Astrocyte of the cerebellum (primary cell): ENCODE data around the gene HIGD1B.
"Not testable (repeated sequence)": the region's sequence is repeated elsewhere in the genome, so short reads cannot be mapped to it uniquely, and the experiment has no call there.

Experiments used
- DNase-seq: peaks from one replicate; pipeline ENCODE4 v3.0.0-alpha.2; 2011; ENCODE audit warnings: low read depth
- H3K4me3 ChIP-seq: 2 replicates; pipeline ENCODE4 v1.5.1; 2011; ENCODE audit warnings: mild to moderate bottlenecking, low read depth, low read length, moderate library complexity
- in situ Hi-C: cut with HindIII; loops from 2 replicates; pipeline ENCODE4 v1.10.0; 2017; ENCODE audit warnings: low sequenced_read_pairs
- TF ChIP-seq, protein P1 (sequence below): IDR thresholded peaks from 2 replicates; pipeline ENCODE4 v1.5.1; 2012; ENCODE audit warnings: low read length, low read depth, moderate library complexity, mild to moderate bottlenecking; ENCODE audit errors: missing control alignments

HIGD1B gene

DNA sequence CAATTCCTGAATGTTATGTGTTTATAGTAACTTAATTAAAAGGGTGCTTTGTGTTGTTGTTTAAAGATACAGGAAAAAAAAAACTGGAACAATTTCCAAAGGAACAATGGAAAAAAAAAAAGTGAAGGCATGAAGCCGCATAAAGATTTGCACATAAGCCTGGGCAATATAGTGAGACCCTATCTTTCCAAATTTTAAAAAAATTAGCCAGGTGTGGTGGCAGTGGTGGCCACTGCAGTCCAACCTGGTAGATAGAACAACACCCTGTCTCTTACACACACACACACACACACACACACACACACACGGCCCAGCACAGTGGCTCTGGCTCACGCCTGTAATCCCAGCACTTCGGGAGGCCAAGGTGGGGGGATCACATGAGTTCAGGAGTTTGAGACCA, 39.5 kb upstream of the HIGD1B start:
- TF ChIP-seq, protein P1, sequence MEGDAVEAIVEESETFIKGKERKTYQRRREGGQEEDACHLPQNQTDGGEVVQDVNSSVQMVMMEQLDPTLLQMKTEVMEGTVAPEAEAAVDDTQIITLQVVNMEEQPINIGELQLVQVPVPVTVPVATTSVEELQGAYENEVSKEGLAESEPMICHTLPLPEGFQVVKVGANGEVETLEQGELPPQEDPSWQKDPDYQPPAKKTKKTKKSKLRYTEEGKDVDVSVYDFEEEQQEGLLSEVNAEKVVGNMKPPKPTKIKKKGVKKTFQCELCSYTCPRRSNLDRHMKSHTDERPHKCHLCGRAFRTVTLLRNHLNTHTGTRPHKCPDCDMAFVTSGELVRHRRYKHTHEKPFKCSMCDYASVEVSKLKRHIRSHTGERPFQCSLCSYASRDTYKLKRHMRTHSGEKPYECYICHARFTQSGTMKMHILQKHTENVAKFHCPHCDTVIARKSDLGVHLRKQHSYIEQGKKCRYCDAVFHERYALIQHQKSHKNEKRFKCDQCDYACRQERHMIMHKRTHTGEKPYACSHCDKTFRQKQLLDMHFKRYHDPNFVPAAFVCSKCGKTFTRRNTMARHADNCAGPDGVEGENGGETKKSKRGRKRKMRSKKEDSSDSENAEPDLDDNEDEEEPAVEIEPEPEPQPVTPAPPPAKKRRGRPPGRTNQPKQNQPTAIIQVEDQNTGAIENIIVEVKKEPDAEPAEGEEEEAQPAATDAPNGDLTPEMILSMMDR: no peak
- in situ Hi-C loops: no loop called here
- H3K4me3 ChIP-seq: no peak overlapping the region
- DNase-seq: no peak

DNA sequence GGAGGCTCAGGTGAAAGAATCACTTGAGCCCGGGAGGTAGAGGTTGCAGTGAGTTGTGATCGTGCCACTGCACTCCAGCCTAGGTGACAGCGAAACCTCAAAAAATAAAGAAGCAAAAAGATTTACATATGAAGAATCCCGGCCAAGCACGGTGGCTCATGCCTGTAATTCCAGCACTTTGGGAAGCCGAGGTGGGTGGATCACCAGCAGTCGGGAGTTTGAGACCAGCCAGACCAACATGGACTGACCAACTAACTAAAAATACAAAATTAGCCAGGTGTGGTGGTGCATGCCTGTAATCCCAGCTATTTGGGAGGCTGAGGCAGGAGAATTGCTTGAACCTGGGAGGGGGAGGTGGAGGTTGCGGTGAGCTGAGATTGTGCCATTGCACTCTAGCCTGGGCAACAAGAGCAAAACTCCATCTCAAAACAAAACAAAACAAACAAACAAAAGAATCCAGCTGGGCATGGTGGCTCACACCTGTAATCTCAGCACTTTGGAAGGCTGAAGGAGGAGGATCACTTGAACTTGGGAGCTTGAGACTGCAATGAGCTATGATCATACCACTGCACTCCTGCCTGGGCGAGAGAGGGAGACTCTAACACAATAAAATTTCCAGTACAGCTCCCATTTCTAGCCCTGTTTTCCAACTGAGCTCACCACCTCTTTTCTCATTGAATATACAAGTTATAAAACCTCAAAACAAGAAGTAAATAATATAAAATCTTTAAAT, 38.9 kb upstream of the HIGD1B start:
- DNase-seq, in situ Hi-C loops, H3K4me3 ChIP-seq: not testable (repeated sequence)

DNA sequence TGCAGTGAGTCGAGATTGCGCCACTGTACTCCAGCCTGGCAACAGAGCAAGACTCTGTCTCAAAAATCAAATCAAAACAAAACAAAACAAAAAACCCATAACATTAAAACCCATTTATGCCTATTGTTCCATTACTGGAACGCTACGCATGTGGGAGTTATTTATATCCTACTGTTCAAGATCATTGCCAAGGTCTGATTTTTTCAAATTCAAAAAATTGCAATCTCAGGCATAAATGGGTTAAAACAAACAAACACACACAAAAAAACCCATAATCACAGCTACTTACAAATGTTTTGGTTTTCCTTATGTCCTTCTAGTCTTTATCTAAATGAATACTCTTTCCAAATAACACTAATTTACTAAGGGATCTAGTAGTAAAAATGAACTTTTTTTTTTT, 35.4 kb upstream of the HIGD1B start:
- H3K4me3 ChIP-seq: no peak overlapping the region
- DNase-seq: no peak
- TF ChIP-seq, protein P1: no peak
- in situ Hi-C loops: no loop called here

DNA sequence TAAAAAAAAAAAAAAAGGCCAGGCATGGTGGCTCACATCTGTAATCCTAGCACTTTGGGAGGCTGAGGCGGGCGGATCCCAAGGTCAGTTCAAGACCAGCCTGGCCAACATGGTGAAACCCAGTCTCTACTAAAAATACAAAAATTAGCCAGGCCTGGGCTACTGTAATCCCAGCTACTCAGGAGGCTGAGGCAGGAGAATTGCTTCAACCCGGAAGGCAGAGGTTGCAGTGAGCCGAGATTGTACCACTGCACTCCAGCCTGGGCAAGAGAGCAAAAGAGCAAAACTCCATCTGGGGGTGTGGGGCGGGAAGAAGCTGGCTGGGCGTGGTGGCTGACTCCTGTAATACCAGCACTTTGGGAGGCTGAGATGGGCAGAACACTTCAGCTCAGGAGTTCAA, 29.2 kb upstream of the HIGD1B start:
- H3K4me3 ChIP-seq, in situ Hi-C loops: not testable (repeated sequence)

DNA sequence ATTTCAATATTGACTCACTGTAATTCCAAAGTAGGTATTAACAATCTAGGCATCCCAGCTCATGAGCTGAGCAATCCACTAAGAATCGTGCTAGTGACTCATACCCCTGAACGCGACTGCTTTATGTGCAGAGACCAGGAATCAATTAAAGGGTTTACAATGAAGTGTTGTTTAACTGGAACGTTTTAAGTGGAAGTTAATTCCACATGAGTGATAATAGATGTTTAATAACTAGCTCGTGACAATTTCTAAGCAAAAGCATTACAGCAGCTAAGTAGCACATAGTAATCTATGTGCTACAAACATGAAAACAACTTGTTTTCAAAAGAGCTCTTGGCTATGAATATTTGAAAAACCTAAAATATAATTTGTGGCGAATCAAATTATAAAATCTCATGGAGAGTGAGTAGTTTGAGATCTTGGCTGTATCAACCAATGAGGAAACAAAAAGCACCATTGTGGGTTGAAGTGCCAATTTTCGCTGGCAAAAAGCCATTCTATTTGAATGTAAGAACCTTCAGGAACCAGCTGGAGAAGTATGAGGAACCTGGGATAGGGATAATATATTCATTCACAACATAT, 27.0 kb upstream of the HIGD1B start:
- H3K4me3 ChIP-seq: peak overlapping the region; percentile 6
- in situ Hi-C loops: no loop called here
- DNase-seq: peak; percentile 85
- TF ChIP-seq, protein P1: no peak

More for the DNA sequence above, 29.2 kb upstream of the HIGD1B start:
- DNase-seq: not testable (repeated sequence)

DNA sequence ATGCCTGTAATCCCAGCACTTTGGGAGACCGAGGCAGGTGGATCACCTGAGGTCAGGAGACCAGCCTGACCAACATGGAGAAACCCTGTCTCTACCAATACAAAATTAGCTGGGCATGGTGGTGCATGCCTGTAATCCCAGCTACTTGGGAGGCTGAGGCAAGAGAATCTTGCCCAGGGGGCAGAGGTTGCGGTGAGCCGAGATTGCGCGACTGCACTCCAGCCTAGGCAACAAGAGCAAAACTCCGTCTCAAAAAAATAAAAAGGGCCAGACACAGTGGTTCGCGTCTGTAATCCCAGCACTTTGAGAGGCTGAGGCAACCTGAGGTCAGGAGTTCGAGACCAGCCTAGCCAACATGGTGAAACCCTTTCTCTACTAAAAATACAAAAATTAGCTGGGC, 22.4 kb upstream of the HIGD1B start:
- H3K4me3 ChIP-seq, DNase-seq, in situ Hi-C loops: not testable (repeated sequence)

DNA sequence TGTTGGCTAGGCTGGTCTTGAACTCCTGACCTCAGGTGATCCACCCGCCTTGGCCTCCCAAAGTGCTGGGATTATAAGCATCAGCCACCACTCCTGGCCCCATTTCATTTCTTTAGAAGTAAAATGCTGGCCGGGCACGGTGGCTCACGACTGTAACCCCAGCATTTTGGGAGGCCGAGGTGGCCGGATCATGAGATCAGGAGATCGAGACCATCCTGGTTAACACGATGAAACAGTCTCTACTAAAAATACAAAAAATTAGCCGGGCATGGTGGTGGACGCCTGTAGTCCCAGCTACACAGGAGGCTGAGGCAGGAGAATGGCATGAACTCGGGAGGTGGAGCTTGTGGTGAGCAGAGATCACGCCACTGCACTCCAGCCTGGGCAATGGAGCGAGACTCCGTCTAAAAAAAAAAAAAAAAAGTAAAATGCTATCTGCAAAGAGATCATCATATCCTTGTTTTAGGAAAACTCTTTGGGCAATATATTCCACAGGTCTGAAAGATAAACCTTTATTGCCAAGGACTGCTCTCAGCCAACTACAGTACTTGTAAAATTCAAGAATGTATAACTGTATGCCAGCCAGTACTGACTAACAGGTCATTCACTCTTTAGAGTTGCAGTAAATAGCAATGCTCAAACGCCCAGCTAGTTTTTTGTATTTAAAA, 21.4 kb upstream of the HIGD1B start:
- TF ChIP-seq, protein P1: no peak
- in situ Hi-C loops: no loop called here
- no peak for DNase-seq
- no peak overlapping the region for H3K4me3 ChIP-seq

DNA sequence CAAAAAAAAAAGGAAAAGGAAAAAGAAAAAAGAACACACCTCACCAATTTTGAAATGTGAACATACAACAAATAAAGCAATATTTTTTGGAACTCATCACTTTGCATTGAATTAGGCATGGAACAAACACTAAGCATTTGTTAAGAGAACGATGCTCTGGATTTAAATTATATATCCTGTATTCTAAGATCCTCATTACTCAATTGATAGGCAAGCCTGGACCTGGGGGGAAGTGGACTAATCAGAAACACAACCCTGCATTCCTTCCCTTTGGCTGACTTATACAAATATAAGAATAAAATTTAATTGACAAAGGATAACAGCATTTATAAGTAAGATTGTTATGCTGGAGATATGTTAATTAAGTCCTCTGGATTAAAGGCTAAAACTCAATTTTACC, 19.8 kb upstream of the HIGD1B start:
- H3K4me3 ChIP-seq: peak overlapping the region; percentile 91
- DNase-seq: no peak

More for the DNA sequence above, 19.8 kb upstream of the HIGD1B start:
- TF ChIP-seq, protein P1: no peak
- in situ Hi-C loops: no loop called here
